Sigmoid colon (tissue), 3 donors: ENCODE data around the gene TUG1.

Source experiments
- CTCF ChIP-seq, 4 experiments: fragments of 450-650 bp in 3 of 4; fragments of 200-600 bp in 1 of 4; IDR thresholded peaks; one replicate each; pipeline ENCODE4 v1.5.1; 2016 to 2019; ENCODE audit warnings: antibody characterized with exemption in 4 of 4, mild to moderate bottlenecking in 3 of 4, moderate library complexity in 2 of 4
- POLR2A ChIP-seq, 2 donors: fragments of 450-650 bp; IDR thresholded peaks; one replicate each; pipeline ENCODE4 v1.6.1; 2016; ENCODE audit warnings: antibody characterized with exemption in 2 of 2, mild to moderate bottlenecking in 2 of 2, moderate library complexity in 2 of 2

- TF ChIP-seq CTCF (IDR thresholded peaks at IDR 0.05) (no peak), POLR2A (IDR thresholded peaks at IDR 0.05) (no peak)
Observed at GRCh38 chr22:30928401-30928800, 40.7 kb upstream of the TUG1 start.
